CD4-positive, alpha-beta T cell treated with Interleukin-2 at 100 ng/mL for 4 hours (primary cell): ENCODE data around the gene PPP6R3.
"Not testable (repeated sequence)": the region's sequence is repeated elsewhere in the genome, so short reads cannot be mapped to it uniquely, and the experiment has no call there.

Experiments
- DNase-seq: peaks from one replicate; pipeline ENCODE4 v3.0.0-alpha.2; 2020; ENCODE audit warnings: low spot score

PPP6R3 gene

DNA sequence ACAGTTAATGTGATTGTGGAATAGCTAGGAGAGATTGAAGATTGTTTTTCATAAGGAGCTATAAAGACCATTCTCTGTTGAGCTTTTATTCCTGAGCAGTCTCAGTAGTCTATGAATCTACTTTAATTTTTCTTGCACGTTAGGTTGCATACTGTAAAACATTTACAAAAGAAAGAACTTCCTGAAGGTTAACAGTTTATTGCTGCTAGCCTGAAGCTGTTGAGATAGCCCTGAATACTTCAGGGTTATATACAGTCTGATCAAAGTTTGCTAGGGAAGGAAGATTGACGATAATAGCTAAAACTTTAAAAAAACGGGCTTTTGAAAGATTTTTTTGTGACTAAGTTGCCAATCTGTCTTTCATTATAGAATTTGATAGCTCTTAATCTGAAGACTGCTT, 64.8 kb downstream of the PPP6R3 start:
- DNase-seq, result no peak

DNA sequence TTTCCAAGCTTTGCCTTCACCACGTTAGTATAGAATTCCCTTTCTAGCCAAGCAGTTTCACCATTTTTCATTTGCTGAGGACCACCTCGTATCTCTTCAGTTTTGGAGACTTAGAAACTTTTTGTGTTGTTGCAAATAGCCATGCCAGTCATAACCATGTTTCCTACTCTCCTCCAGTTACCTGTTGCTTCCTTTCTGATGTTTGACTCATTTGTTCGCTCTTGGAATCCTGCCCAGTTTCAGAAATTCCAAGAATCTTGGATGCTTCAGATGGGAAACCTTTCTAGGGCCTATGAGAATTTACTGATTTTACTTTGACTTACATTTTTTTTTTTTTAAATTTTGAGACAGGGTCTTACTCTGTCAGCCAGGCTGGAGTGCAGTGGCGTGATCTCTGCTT, 65.4 kb downstream of the PPP6R3 start:
- no peak for DNase-seq

DNA sequence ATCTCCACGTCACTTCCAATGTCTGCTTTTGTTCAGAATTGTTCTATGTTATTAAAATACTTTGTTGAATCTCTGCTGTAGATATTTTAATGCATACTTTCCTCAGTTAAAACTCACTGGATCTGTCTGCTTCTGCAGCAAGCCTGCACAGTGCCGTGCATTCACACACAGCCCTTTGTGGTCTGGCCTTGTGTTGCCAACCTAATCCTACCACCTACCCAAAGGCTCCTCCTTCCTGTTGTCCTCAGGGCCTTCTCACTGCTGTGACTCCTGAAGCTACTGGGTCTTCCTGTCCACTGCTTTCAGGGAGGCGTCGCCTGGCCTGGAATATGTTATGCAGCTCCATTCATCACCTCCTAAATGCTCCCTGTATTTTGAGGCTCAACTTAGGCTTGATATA, 67.0 kb downstream of the PPP6R3 start:
- no peak for DNase-seq

DNA sequence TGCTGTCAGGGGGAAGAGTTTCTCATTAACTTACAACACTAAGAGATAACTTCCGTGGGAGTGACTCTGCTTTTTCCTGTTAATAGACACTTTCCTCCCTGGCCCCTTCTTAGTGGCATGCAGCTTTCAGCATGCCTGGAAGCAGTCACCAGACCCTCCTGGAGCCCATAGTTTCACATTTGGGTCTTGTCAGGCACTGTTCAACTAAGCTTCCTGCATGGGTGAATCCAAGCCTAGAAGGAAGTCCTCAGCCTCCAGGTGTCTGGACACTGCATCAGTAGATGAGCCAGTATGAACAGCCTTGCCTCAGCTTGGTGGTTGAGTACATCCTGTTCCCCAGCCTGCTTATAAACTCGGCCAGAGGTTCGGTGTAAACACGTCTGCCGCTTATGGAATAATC, 68.1 kb downstream of the PPP6R3 start:
- peak; percentile 17 for DNase-seq

DNA sequence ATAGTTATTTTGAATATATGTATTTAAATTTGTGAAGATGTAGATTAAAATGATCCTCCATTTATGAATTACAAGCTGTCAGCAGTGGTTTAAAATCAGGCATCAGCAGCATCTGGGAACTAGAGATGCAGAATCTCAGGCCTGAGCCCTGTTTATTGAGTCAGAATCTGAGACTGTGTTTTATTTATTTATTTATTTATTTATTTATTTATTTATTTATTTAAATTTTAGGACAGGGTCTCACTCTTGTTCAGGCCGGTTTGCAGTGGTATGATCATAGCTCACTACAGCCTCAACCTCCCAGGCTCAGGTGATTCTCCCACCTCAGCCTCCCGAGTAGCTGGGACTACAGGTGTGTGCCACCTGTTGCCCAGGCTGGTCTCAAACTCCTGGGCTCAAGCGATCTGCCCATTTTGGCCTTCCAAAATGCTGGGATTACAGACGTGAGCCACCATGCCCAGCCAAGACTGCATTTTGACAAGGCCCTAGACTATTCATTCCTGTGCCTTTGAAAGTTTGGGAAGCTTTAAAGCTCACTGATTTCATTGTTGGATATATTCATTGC, 70.7 kb downstream of the PPP6R3 start:
- no peak for DNase-seq

DNA sequence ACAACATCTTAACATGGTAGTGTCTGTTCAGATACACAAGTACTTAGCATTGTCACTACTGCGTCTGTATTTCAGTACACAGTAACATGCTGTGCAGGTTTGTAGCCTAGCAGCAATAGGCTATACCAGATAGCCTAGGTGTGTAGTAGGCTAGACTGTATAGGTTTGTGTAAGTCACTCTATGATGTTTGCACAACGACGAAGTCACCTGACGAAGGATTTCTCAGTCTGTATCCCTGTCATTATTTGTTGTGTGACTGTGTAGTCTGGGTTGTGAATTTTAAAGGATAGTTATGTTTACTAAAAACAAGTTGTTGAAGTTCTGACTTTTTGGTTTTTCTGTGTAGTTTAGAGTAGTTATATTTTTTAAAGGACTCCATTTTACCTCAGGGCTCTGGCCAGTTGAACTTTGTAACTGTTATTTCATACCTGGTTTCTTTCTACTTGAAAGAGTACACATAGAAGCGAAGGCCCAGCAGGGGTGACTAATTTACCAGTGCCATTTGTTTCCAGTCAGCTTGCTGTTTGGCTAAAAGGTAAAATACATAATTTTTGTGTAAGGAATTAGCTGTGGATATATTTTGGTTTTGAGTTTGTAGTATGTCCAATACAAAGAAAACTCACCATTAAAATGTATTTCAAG, 72.3 kb downstream of the PPP6R3 start:
- DNase-seq, result no peak

DNA sequence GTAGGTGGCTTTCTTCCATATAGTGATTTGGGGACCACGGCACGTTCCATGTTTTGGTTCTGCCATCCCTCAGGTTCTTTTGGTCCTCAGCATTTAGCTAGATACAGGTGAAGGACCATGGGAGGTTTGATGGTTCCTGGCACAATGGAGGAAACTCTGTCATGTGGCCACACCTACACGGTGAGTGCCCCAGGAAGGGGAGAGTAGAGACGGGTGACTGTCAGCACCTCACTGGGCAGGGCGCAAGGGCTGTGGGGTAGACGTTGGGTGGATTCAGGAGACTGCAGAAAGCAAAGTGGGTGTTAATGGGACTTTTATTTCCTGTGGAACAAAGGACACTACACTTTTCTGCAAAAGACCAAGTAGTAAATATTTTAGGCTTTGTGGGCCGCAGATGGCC, 73.4 kb downstream of the PPP6R3 start:
- no peak for DNase-seq

DNA sequence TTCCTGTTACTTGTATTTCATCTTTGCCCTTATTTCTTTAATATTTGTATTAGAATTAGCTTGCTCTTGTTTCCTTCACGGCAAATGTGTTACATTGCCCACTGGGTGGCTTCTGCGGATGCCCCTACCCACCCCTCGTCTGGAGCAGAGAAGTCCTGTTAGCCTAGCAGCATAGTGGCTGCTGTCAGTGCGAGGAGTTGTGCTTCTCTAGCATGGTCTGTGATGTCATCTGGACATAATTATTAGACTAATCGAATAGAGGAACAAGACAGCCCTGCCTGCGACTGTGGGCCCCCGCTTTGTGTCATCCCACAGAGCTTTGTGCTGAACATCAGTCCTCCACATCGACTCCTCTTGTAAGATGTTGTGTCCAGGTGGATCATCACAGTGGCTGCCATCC, 74.5 kb downstream of the PPP6R3 start:
- DNase-seq, result no peak

DNA sequence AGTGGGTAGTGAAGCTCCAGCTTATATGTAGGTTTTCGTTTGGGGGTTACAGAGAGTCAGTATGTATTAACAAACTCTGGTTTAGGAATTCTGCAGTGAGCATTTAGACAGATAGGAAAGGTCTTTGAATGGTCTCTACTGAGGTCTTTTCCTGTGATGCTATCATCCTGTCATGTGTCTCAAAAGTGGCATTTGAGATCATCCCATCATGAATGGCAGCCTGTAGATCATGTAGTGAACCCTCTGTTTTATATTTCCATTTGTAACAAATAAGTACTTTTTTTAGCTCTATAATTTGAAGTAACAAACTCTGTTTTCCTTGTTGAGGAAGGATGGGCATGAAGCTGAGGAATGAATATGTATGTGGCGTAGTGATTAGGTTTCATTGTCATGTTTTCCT, 76.2 kb downstream of the PPP6R3 start:
- DNase-seq, result no peak

DNA sequence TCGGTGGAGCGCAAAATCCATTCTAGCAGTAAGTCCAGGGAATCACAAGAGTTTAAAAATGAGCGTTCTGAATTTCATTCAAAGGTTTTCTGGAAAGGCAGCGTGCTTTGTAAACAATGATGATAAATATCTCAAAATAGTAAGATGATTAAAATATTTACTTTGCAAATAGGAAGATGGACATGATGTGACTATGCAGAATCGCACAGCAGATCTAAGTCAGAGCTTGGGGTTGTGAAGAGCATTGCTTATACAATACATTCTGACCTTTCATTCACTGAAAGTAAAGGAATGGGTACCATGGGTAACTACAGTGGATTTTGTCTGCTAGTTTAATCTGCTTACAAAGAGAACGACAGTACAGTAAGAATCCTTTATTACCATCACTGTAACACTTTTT, 77.5 kb downstream of the PPP6R3 start:
- DNase-seq, result no peak

DNA sequence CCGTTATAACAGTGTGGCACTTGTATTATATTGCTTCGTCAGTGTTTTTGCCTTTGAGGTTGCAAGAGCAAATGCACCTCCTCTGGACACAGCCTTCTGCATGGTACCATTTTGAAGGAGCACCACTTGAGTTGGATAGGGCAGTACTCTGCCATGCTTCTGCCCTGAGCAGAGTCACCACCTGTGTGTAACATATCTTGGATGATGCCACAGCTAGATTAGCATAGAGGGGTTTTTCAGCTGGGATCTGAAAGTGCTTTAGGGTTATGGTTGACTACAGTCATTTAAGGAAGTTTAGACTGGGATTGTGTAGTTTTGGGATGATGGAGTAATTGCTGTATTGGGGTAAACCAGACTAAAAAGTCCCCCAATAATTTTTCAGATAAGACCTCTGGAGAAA, 78.8 kb downstream of the PPP6R3 start:
- DNase-seq, result no peak

DNA sequence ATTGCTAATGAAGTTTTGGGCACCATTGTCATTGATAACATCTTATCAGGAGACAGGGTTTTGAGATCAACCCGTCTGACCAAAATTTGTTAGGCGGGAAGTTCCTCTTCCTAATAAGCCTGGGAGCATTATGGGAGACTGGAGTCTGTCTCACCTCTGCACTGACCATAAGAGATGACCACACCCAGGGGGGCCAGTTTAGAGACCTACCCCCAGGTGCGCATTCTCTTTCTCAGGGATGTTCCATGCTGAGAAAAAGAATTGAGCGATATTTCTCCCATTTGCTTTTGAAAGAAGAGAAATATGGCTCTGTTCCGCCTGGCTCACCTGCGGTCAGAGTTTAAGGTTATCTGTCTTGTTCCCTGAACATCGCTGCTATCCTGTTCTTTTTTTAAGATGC, 80.0 kb downstream of the PPP6R3 start:
- DNase-seq, result not testable (repeated sequence)

DNA sequence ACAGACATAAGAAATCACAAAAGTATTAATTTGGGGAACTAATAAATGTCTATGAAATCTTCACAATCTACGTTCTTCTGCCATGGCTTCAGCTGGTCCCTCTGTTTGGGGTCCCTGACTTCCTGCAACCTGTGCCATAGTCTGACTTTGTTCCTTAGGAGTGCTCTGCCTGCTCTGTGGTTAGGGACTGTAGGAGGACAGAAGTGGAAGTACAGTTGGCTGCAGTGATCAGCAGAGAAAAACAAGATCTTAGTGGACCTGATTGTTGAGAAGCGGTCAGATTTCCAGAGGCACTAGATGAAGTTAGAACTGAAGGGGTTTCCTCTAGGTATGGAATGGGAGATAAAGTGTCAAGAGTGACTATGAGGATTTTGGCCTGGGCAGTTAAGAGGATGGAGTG, 80.6 kb downstream of the PPP6R3 start:
- DNase-seq, result no peak

DNA sequence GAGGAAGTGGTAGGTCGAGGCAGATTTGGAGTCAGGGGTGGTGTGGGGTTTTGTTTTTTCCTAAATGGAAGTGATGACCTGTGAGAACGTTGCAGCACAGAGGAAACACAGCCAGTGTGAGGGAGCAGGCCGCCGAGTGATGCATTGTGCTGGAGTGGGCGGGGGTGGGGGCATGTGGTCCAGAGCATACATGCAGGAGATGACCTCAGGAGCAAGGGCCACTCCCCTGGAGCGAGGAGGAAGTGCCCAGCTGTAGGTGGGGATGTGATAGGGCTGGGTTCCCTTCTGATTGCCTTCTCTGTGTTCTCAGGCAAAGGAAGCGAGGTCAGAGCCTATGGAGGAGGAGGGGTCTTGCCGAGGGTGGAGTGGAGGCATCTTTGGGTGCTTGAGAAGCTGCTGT, 81.4 kb downstream of the PPP6R3 start:
- no peak for DNase-seq

DNA sequence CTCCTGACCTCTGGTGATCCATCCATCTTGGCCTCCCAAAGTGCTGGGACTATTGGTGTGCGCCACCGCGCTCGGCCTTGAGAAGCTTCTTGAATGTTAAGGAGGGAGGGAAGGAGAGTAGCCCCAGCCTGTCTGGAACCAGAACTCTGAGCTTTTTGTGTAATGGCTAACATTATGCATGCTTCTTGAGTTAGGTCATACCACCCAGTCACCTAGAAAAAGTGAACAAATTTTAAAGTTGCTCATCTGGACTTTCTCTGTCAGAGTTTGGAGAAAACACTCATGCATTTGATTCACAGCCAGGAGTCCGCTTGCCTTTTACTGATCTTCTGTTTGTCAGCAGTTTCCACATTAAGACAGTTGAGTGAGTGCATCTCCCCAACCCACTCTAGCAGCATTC, 82.1 kb downstream of the PPP6R3 start:
- DNase-seq, result no peak

DNA sequence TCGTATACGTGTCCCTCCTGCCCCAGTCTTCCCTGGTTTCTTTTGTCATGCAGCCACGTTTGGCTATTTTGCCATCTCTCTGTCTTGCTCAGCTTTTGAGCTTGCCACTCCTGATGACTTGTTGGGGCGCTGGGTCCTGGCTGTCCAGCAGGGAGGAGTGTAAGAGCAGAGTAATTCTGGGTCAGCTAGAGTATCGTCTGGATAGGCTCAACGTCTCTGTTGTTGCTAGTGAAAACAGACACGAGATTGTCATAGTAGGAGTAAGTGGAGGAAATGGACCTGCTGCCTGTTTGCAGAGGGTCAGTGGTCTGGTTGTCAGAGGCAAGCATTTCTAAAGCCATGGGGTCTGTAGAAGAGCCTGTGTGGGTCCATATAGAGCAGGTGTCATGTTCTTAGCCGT, 83.0 kb downstream of the PPP6R3 start:
- no peak for DNase-seq

DNA sequence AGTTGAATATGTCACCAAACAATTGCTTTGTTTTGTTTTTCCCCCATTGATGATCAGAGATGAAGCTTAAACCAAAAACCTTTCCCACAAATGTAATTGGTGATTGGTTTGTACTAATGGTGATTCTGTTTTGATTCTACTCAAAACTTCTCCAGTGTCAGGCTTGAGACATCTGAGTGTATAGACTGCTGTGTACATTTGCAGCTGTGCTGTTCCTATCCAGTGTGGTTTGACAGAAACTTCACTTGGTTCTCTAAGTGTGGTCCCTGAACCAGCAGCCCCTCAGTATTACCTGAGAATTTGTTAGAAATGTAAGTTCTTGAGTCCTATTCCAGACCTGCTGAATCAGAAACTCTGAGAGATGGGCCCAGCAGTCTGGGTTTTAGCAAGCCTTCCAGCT, 84.8 kb downstream of the PPP6R3 start:
- DNase-seq, result no peak

DNA sequence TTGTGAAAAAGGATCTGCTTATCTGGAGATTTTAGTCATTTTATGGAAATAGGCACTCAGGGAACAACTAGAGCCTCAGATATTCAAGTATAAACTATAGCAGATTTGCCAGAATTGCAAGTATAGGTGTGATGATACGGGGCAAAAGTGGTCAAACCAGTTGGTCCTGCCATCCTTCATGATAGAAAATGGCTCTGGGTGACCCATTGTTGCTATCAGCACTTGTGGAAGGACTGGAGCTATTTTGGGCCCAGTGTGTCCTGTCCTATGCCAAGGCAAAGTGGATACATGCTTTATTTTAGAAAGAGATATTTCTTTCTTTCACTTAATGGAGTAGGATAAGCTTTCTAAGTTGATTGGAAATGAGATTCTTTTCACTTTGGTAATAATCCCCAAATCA, 85.2 kb downstream of the PPP6R3 start:
- DNase-seq, result no peak

DNA sequence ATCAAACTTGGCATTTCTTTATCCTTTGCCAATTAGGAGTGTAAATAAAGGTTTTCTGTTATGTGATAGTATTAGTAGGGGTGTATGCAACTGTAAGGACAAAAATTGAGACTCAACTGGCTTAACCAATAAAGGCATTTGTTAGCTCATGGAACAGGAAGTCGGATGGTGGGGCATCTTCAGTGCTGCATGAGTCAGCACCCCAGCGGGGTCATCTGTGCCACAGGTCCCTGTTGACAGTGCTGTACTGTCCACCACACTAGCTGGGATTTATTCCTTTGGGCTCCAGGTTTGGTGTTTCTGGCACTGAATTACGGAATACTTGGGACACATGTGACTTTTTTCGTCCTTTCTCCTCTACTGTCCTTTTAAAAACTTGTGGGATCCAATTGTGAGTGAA, 86.0 kb downstream of the PPP6R3 start:
- DNase-seq, result no peak

DNA sequence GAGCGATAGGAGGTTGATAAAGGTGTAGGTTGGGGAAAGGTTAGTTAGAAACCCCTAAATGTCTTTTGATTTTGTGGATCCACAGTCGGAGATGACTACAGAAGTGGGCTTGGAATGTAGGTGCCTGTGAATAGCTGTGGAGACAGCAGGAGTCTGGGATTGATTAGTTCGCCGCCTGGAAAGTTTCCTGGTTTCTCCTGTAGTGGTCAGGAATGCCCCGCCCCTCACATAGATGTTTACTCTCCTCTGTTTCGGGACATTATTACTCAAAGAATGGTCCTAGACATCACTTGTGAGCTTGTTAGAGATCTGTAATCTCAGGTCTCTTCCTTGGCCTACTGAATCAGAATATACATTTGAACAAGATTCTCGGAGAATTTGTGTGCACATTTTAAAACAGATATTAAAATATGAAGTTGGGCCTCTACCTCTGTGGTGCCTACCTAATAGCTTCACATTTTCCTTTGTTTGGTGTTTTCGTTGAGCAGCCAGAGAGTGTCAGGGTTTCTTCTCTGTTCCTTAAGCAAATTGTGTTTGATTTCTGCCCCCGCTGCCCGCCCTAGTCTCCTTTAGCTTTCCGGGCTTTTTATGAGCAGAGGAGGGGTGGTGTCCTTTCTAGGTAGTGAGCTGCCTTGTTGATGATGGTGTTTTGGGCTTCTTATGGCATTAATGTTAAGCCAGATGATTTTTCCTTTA, 89.4 kb downstream of the PPP6R3 start:
- no peak for DNase-seq

DNA sequence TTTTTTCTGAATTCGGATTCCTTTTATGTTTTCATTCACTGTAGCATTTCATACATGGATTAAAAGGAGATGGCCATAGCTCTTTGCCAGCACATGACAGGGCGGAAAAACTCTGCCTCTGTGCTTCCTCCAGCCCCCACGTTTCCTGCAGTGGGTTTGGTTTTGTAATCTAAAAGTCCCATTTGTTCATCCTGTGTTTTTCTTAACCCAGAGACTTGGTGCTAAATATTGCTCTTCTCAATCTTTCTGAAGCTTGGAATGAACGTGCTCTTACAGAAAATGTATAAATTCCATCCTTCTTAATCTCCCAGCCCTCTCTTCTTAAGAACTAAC, 89.9 kb downstream of the PPP6R3 start:
- no peak for DNase-seq

DNA sequence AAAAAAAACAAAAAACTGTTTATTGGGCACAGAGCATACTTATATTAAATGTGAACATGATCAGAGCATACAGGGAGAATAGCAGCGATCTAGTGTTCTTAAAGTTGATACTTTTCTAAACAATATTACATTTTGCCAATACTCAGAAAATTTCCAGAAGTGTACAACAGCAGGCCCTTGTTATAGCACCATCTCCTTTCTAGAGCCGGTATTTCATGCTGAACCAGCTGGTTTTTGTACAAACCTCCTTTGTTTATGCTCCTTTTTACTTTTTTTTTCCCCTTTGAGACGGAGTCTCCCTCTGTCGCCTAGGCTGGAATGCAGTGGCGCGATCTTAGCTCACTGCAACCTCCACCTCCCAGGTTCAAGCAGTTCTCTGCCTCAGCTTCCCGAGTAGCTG, 90.7 kb downstream of the PPP6R3 start:
- DNase-seq, result no peak

DNA sequence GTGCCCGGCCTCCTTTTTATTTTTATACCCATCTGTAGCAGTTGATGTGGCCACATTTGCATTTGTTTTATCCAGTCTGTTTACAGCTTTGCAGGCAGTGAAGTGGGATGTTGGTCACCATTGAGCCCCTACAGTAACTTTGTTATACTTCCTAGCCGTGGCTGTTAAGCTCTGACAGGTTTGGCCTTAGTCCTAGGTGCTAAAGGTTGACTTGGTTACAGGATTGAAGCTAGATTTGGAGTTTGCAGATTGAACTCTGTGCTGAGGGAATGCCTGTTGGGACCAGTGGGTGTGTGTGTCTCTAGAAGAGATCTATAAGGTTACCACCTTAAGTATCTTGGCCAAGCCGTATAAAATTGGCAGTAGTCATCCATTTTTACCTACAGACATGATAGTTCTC, 91.2 kb downstream of the PPP6R3 start:
- no peak for DNase-seq

DNA sequence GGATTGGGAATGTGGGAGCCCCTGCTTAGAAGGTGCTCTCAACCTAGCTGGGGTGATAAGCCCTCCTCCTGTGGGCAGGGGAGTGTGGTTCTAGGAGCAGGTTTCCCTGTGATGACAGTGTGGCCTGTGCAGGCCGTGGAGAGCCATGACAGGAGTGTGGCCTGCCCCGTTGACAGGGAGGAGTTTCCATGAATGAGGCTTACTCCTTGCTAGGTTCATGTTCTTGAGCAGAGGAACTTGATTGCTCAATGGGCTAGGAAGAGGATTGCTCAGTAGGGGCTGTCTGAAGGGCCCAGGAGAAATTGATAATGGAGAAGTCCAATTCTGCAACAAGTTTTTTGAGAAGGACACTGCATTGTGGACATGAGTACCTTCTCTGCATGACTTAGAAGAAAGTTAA, 92.0 kb downstream of the PPP6R3 start:
- no peak for DNase-seq
